Testis (tissue), 2 donors: ENCODE results near the gene PRTFDC1.

ENCODE experiments used
- CTCF ChIP-seq, 3 experiments: fragments of 450-650 bp in 2 of 3; fragments of 200-600 bp in 1 of 3; sonication (generic) in 1 of 3; IDR thresholded peaks; one replicate each; pipeline ENCODE4 v1.5.1; 2016 to 2019; ENCODE audit warnings: antibody characterized with exemption in 3 of 3, mild to moderate bottlenecking in 2 of 3, moderate library complexity in 1 of 3
- POLR2A ChIP-seq: fragments of 450-650 bp; IDR thresholded peaks from one replicate; pipeline ENCODE4 v1.6.1; 2017; ENCODE audit warnings: antibody characterized with exemption, mild to moderate bottlenecking, moderate library complexity

DNA sequence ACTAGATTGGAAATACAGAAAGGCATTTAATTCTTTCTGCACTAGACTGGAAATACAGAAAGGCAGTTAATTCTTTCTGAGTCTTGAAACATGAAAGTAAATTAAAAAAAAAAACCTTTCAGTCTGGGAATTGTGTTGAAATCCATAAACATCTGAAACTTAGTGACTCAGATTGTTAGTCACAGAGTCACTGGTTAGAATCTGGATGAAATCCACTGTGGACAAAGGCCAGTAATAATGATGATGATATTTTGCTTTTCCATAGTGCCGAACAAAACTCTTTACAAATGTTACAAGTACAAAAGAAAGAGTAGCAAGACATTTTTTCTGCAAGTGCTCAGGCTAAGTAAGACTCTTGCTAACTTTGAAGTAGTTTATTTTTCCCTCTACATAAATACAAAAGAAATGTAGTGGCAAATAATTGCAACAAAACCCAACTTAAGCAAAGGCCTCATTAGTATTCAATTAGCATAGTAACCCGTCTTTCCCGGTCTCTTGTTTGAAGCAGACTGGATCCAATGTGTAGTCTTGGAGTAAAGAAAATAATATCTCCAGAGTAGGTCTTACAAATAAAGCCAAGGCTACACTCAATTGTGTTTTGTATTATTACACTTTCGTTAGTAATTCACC lies 5.8 kb upstream of the PRTFDC1 start:
- no peak for TF ChIP-seq CTCF (IDR thresholded peaks at IDR 0.05)
- no peak for TF ChIP-seq POLR2A
